Upper lobe of left lung (tissue), 4 donors: ENCODE results near the gene CSGALNACT2.

Source experiments
- POLR2A ChIP-seq, 4 donors: fragments of 450-650 bp; IDR thresholded peaks; one replicate each; pipeline ENCODE4 v1.5.1; 2016 to 2017; ENCODE audit warnings: antibody characterized with exemption in 4 of 4, mild to moderate bottlenecking in 2 of 4
- TF ChIP-seq, protein P1 (sequence below), 6 experiments: fragments of 450-650 bp in 4 of 6; fragments of 200-600 bp in 2 of 6; sonication (generic) in 2 of 6; IDR thresholded peaks; one replicate each; pipeline ENCODE4 v1.5.1; 2016 to 2019; ENCODE audit warnings: antibody characterized with exemption in 6 of 6

DNA sequence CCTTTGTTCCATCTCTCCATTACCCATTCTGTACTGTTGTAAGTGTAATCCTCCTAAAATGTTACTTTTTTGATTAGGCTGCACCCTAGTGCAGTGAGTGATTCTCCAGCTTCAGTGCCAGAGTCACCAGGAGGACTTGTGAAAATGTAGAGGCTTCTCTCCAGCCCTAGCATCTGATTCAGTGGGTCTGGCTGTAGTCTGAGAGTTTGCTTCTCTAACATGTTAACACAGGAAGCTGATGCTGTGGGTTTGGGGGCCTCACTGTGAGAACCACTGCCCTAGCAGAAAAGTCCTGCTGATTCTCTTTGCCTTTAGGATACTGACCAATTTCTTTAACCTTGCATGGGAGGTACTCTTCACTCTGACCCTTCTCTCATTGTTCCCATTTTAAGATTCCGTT lies 24.4 kb downstream of the CSGALNACT2 start:
- TF ChIP-seq, protein P1, sequence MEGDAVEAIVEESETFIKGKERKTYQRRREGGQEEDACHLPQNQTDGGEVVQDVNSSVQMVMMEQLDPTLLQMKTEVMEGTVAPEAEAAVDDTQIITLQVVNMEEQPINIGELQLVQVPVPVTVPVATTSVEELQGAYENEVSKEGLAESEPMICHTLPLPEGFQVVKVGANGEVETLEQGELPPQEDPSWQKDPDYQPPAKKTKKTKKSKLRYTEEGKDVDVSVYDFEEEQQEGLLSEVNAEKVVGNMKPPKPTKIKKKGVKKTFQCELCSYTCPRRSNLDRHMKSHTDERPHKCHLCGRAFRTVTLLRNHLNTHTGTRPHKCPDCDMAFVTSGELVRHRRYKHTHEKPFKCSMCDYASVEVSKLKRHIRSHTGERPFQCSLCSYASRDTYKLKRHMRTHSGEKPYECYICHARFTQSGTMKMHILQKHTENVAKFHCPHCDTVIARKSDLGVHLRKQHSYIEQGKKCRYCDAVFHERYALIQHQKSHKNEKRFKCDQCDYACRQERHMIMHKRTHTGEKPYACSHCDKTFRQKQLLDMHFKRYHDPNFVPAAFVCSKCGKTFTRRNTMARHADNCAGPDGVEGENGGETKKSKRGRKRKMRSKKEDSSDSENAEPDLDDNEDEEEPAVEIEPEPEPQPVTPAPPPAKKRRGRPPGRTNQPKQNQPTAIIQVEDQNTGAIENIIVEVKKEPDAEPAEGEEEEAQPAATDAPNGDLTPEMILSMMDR (IDR thresholded peaks at IDR 0.05), result no peak
- no peak for TF ChIP-seq POLR2A (IDR thresholded peaks at IDR 0.05)
